NCI-H1048 (cell line): ENCODE measurements around the gene RALGAPA1.
"Not testable (repeated sequence)": the region's sequence is repeated elsewhere in the genome, so short reads cannot be mapped to it uniquely, and the experiment has no call there.

Experiments used
- DNase-seq: peaks from one replicate; lab custom pipeline; 2025; lab: John Stamatoyannopoulos, UW

RALGAPA1 gene

DNA sequence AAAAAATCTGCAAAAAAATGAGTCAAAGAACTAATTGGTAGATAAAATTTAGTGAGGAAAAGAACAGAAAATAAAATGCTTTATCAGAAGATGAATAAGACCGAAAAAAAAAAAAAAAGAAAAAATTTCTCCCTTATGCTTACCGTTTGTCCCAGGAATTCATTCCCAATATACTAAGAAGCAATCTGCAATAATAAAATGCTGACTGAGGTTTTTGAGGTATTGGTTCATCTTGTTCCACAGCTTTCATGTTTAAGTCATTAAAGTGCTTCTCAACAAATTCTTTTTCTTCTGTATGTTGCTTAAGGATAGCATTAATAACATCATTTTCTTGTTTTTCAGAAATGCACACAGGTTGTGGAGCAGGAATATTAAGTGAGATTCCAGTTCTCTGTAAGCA, 182.1 kb downstream of the RALGAPA1 start:
- not testable (repeated sequence) for DNase-seq

DNA sequence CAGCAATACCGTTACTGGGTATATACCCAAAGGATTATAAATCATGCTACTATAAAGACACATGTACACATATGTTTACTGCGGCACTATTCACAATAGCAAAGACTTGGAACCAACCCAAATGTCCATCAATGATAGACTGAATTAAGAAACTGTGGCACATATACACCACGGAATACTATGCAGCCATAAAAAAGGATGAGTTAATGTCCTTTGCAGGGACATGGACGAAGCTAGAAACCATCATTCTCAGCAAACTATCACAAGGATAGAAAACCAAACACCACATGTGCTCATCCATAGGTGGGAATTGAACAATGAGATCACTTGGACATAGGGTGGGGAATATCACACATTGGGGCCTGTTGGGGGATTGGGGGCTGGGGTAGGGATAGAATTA, 187.1 kb downstream of the RALGAPA1 start:
- not testable (repeated sequence) for DNase-seq

DNA sequence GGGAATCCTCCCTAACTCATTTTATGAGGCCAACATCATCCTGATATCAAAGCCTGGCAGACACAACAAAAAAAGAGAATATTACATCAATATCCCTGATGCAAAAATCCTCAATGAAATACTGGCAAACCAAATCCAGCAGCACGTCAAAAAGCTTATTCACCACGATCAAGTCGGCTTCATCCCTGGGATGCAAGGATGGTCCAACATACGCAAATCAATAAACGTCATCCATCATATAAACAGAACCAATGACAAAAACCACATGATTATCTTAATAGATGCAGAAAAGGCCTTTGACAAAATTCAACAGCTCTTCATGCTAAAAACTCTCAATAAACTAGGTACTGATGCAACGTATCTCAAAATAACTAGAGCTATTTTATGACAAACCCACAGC, 189.1 kb downstream of the RALGAPA1 start:
- DNase-seq = not testable (repeated sequence)

DNA sequence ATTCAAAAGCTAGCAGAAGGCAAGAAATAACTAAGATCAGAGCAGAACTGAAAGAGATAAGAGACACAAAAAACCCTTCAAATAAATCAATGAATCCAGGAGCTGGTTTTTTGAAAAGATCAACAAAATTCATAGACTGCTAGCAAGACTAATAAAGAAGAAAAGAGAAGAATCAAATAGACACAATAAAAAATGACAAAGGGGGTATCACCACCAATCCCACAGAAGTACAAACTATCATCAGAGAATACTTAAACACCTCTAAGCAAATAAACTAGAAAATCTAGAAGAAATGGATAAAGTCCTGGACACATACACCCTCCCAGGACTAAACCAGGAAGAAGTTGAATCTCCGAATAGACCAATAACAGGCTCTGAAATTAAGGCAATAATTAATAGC, 189.6 kb downstream of the RALGAPA1 start:
- not testable (repeated sequence) for DNase-seq

DNA sequence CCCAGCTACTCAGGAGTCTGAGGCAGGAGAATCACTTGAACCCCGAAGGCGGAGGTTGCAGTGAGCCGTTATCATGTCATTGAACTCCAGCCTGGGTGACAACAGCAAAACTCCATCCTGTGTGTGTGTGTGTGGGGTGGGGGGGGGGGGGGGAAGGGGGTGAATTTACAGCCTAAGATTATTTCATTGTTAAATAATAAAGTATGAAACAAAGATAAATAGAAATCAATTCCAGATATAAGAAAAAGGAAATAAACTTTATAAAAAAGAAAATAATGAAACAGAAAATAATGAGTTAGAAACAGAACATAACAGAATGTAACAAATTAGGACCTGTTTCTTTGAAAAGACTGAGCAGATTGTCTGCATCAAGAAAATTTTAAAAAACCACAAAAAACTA, 191.6 kb downstream of the RALGAPA1 start:
- DNase-seq = no peak

DNA sequence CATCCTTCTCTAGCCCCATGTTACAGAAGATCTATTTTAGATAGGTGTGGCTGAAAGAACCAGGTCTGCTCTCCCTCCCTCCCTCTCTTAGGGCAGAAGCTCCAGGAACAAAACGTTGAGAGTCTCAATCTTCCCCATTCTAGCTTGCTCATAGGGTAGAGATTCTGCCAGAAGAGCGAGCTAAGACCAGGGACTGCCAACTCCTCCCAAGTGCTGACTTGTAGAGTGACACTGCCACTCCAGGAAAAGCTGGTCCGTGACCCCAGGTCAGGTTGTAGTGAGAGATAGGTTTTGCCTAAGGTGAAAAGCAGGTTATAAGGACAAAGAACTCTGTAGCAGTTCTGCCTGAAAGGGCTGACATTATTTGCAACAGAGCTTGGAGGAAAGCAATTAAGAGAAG, 201.7 kb downstream of the RALGAPA1 start:
- DNase-seq = no peak

DNA sequence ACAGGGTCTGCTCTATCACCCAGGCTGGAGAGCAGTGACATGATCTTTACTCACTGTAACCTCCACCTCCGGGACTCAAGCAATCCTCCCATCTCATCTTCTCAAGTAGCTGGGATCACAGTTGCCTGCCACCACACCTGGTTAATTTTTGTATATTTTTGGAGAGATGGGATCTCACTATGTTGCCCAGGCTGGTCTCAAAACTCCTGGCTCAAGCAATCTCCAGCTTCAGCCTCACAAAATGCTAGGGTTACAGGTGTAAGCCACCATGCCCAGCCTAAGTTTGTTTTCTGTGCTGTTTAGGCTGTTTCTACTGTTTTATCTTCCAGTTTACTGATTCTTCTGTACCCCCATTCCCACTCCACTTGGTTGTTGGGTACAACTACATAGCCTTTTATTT, 208.8 kb downstream of the RALGAPA1 start:
- DNase-seq = no peak

DNA sequence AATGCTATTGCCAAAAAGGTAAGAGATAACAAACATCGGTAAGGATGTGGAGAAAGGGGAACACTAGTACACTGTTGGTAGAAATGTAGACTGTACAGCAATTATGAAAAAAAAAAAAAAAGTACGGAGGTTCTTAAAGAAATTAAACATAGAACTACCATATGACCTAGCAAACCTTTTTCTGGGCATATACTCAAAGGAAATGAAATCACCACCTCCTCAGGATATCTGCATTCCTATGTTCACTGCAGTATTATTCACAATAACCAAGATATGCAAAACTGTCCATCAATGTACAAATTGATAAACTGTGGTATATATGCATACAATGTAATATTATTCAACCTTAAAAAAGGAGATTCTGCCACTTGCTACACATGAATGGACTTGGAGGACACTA, 214.5 kb downstream of the RALGAPA1 start:
- DNase-seq = no peak

DNA sequence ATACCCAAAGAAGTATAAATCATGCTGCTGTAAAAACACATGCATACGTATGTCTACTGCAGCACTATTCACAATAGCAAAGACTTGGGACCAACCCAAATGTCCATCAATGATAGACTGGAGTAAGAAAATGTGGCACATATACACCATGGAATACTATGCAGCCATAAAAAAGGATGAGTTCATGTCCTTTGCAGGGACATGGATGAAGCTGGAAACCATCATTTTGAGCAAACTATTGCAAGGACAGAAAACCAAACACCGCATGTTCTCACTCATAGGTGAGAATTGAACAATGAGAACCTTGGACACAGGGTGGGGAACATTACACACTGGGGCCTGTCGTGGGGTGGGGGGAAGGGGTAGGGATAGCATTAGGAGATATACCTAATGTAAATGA, 221.7 kb downstream of the RALGAPA1 start:
- DNase-seq = not testable (repeated sequence)

DNA sequence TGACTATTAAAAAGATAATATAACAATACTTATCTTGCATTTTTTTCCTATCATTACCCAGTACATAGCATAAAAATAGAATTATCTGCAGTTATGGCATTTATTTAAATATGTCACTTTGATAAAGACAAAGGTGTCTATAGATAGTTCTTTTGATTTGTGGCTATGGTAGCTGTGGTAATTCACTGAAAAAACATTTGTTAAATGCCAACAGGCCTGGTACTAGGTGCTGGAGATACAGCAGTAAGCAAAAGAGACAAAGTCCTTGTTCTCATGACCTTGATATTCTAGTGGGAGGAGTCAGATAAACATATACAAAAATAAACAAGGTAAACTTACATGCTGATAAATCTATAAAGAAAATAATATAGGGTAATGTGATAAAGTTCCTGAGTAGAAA, 230.5 kb downstream of the RALGAPA1 start:
- no peak for DNase-seq

DNA sequence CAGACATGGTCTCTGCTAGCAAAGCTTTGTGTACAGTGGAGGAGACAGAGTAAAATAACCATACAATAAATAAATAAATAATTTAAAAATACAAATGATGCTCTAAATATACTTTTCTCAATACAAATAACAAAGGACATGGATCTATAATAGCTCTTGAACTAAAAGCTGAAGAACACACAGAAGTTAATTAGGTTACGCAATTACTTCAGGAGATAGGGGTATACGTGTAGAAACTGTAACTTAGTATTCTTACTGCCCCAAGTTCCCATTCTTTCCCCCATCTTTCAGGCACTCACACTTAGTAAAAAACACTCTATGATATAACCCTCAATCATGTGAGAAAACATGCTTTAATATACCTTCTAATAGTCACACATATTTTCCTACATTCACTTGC, 231.0 kb downstream of the RALGAPA1 start:
- DNase-seq = no peak

DNA sequence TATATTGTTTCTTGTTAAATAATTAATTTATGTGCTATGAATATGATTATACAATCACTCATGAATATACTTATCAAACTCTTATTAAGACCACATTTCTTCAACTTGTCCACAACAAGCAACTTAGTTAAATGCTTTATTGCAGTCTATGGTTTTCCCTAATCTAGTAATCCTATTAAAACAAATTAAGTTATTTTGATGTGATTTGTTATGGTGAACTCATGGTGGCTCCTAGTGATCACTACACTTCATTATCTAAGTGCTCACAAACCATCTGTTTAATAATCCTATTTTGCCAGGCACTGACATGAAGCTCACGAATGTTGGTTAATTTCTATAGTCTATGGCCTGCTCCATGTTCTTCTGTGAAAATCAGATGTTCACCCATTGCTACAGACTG, 232.2 kb downstream of the RALGAPA1 start:
- no peak for DNase-seq

DNA sequence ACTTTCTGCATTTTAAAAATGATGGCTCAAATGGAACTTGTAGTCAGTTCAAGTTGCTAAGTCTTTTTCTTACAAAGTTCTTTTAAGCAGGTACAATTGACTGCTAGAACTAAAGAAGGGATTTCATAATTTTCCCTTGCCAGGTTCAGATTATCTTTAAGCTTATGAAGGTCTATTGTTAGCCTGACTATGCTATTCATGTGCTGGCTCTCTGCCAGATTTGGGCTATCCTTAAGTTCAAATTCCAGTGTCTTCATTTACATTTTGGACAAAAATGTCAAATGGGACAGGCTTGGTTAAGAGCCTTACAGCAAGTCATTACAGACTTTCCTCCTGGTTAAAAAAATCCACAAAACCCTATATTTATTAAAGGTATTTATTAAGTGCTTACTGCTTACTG, 232.8 kb downstream of the RALGAPA1 start:
- no peak for DNase-seq

DNA sequence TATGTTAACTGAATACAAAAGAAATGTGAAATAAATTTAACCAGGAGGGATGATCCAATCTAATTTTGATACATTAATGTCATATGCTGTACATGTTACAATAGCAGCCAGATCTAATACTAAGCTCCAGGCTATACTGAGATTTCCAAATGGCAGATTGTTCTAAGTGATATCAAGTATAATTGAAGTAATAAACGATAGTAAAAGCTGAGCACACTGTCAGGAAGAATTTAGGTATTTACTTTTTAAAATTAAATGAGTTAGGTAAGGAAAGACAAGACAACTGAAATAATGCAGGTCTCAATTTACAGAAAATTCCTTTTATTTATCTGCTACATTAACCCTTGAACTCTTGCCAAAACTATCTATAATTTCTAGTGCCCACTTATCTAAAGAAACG, 235.2 kb downstream of the RALGAPA1 start:
- no peak for DNase-seq

DNA sequence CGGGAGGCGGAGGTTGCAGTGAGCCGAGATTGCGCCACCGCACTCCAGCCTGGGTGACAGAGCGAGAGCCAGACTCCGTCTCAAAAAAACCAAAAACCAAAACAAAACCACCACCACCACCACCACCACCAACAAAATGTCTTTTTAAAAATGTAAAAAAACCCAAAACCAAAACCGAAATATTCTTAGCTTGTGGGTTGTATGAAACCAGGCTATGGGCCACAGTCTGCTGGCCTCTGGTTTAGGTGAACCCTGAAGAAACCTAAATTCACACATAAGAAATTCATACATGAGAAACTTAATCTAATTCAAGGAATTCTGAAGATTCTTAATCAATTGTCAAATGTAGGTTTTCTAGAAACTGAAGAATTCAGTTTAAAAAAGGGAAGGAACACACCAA, 237.5 kb downstream of the RALGAPA1 start:
- no peak for DNase-seq

DNA sequence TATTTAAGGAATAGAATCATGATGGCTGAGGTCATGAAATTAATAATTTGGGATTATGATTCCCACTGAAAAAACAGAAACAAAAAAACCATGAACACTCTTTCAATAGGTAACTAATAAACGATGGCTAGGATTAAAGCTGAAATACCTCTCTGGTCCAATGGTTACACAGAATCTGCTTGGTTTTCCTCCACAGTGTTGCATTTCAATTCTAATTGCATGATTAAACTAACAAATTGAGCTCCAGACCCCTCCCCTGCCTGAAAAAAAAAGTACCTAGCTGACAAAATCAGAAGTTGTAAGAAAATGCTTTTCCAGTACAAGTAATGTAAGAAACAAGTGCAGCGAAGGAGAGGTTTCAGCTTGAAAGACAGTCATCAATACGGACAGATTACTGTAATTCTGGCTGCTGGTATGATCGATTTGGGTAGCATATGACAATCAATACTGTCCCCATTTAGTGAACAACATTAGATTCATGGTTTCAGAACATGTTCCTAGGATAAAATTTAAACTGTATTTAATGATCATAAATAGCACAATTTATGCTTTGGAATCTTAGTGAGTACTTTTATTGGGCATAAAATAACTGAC, 243.1 kb downstream of the RALGAPA1 start:
- DNase-seq = no peak

DNA sequence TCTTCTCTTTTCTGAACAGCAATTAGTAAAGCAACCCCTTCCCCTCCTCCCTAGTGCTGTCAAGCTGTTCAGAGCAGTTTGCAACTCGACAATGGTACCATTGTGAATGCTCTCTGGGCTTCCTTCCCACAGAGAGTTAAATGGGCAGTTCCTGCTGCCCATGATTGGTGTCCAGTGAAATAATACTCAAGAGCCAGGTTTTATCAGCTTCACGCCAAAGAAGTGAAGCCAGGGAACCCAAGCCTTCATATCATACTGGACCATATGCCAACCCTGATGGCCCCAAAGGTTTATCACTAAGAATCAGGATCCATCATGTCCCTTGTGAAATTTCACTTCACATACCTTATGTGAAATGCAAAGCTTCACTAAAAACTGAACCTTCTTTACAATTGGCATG, 250.4 kb downstream of the RALGAPA1 start:
- DNase-seq = no peak

DNA sequence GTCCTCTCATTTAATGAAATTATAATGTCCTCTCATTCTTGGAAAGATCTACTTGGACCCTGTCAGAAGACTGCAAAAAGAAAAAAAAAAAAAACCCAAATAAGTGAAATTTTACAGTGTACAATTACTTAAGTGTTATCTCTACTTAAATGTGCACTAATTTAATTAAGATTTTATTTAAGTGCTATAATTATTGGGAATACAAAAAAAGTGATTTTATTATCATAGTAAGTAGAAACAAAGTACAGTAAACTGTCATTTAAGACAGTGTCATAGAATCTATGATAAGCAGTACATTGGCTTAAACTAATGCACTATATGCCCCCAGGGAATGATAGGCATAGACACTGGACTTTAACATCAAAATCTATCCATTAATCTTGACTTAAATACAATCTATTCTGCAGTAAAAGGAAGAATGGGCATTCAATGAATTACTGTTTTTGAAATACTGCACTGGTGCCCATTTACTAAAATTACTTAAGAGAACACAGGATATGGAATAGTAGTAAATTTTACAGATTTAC, 251.8 kb downstream of the RALGAPA1 start:
- DNase-seq = no peak

DNA sequence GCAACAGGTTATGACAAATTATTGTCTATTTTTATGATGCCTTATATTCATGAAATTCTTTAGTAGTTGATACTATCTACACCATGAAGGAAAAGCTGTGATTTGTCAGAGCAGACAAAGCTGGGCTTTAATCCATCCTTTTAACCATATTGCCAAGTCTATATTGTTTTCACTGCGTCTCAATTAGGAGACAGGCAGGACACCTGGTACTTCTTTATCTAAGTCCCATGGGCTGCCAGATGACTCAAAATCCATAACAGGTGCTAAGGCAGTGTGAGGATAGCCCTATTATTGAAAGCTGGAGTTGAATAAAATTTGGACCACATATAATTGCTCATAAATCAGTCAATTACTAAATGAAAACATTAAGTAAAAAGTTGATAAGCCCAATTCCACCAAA, 252.5 kb downstream of the RALGAPA1 start:
- no peak for DNase-seq

DNA sequence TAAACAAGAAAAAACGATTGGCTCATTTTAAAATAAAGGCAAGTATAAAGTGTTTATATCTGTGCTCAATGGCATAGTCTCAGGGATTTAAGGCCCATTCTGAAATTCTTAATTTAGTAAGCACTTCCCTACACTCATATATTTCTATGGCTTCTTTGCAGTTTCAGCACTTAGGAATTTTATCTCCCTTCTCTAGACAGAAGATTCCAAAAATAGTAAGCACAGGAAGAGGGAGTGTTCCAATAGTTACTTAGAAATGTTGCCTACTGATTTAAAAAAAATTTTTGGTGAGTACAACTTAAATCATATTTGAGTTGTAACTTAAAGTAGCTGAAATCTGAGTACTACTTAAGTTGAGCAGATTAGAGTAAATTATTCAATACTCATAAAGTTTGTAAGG, 255.3 kb downstream of the RALGAPA1 start:
- DNase-seq = no peak

DNA sequence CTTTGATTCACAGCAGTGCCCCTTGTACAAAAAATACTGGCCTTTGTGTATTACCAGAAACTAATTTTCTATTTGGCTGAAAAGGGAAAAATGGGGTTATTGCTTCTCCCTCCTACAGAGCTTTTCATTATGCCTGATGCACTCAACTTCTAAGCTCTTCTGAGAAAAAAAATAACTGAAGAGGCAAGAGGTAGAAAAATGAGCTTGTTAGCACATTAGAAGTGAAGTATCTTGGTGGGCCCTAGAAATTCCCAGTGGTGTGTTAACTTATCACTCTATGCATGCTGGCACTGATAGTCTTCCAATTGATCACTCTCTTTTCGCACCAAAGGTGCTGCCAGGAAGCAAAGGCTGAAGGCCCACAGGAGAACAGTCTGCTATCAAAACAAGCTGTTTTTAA, 258.0 kb downstream of the RALGAPA1 start:
- no peak for DNase-seq

DNA sequence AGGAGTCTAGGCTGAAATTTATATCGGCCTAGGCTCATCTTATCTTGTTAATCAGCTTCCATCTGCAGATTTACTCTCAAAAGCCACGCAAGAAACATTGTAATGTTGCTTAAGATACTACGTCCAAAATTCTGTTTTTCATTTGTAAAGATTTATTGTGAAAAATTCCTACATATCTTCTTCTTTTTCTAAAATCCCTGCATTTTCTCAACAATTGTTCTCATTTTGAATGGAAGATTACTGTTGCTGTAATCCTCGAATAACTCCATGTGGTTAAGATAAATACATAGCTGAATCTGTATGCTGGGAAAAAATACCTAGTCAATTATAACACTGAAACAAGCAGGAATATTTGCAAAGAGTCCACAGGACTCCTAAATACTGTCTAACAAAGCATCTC, 259.5 kb downstream of the RALGAPA1 start:
- DNase-seq = no peak

DNA sequence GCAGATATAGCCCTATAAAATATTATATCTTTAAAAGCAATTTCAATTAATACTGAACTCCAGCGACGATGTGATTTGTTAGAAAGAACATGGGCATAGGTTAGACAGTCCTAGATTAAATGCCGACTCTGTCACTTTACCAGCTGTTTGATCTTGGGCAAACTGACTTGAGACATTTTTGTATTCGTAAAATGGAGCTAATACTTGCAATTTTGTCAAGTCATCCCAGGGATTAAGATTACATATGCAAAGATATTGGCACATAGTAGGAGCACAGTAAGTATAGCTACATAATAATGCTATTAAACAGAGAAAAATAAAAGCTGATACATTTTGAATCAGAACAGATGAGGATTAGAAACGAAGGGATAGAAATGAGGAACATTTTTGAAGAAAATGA, 266.1 kb downstream of the RALGAPA1 start:
- no peak for DNase-seq

DNA sequence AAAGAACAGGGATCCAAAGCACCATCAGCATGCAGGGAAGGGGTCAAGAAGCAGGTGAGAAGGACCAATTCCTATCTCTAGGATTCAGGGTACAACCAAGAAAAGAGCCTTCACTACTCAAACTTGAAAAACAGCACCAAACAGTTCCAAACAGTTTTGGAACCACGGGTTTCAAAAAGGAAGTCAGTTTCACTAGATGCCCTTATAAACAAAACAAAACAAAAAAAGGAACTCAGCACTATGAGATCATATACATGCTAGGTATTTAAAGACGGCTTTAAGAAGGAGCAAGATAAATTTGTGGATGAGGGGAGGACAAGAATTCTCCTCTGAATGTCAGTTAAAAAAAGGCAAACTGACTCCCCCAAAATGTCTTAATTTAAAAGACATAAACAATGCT, 269.1 kb downstream of the RALGAPA1 start:
- DNase-seq = no peak
